ENCODE measurements around the gene CFAP61.

The CFAP61 gene

DNA sequence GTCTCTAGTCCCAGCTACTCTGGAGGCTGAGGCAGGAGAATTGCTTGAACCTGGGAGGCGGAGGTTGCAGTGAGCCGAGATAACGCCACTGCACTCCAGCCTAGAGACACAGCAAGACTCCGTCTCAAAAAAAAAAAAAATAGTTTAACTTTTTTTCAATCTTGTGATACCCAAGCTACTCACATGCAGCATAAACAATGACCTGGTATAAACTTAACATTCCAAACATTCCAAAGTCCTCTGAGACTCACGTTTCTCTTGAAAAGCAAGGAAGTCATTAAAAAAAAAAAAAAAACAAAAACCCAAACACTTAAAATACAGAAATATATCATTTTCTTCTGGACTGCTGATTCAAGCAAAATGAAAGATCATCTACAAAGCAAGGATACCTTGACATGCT lies 14.4 kb upstream of the CFAP61 start:
- no peak for DNase-seq

DNA sequence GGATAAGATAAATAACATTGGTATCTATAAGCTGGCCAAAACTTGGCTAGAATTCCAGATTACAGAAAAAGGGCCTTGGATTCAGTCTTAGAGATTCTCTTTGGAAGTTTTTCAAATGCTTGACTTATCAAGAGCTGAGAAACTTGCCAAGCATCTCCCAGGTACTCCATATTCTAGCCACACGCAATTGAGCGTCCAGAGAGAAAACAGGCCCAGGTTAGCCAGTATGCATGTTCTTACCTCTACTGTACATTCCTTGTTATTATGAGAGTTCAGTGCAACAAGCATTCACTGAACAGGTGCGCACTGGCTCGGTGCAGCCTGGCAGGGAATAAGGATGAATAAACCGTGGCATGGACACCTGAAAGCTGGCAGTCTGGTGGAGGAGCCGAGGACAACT lies 13.7 kb upstream of the CFAP61 start:
- DNase-seq, result no peak

DNA sequence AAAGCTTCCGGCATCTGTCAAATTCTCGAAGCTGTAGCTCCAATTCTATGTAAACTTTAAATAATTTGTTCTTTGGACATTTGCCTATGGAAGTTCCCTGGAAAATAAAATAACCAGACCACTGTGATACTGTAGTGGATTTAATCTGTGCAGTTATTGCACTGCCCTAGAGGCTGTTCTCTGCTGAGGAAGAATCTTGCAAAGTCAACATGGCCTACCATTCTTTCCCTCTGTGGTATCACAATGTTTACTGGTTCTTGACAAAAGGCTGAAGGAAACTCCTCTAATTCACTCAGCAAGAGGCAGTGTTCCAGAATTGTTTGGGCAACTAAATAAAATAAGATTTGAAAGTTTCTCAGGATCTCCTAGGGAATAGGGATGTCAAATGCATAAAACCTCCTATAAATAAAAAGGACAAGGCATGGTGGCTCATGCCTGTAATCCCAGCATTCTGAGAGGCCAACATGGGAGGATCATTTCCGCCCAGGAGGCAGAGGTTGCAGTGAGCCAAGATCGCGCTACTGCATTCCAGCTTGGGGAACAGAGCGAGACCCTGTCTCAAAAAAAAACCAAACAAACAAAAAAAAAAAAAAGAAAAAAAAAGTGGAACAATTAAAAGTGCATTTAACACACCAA lies 12.5 kb upstream of the CFAP61 start:
- no peak for DNase-seq

DNA sequence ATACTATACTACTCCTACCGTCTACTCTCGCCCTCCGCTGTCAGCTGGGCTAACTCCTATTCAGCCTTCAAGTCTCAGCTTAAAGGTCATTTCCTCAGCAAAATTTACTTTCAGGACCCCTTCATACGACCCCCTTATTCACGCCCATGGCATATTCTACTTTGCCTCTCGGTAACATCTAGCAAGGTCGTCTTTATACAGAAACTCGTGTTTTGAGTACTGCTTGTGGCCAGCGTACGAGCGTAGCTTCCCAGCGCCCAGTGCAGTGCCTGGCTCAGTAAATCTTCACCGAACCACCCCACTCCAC lies 612 bp upstream of the CFAP61 start:
- no peak for DNase-seq

DNA sequence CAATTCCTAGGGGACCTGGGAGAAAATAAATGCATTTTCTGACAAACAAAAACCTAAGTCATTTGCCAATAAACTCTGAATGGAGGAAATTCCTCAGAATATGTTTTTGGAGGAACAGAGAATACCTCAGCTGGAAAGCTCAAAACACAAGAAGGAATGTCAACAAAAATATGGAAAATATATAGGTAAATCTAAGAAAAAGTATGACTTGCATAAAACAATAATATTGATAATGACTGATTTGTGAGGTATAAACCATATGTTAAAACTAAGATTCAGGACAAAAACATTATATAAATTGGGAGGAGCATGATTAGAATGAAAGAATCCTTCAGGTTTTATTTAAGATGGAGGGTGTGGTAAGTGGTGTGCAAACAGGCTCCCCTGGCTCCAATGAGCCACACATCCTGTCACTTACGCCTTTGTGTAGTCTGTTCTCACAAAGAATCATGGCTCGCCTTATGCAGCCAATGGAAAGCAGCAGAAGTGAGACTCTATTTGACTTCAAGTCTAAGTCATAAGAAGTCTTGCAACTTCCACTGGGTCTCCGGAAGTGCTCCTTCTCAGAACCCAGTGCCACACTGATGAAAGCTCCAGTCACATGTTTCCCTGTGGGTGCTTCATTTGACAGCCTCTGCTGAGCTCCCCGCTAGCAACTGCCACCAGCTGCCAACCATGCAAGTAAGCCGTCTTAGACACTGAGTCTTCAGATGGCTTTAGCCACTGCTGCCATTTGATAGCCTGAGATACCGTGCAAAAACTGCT lies 8.1 kb downstream of the CFAP61 start:
- DNase-seq, result no peak

DNA sequence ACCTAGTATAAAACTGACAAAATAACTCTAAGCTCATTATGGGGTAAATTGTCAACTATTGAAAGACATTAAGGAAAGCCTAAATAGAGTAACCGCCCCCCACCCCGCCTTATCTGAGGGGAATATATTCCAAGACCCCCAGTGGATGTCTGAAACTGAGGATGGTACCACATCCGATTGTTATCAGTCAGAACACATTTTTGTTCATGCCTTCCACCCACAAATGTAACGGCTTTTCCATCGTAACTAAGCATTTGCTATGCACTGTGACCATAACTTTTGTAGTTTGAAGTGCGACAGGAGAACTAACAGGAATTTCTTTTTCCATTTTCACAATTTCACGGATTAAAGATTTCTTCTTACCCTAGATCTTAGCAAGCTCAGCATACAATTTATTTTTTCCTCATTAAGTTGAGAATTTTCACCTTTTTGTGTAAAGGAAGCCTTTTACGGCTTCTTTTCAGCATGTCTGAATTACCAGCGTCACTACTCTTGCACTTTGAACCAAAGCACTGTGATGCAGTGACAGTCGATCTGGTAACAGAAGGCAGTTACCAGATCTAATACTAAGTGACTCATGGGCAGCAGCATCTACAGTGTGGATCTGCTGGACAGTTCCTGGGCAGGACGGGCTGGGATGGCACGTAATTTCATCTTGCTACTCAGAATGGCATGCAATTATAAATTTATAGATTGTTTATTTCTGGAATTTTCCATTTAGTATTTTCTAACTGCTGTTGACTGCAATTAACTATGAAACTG lies 11.8 kb downstream of the CFAP61 start:
- DNase-seq, result no peak

DNA sequence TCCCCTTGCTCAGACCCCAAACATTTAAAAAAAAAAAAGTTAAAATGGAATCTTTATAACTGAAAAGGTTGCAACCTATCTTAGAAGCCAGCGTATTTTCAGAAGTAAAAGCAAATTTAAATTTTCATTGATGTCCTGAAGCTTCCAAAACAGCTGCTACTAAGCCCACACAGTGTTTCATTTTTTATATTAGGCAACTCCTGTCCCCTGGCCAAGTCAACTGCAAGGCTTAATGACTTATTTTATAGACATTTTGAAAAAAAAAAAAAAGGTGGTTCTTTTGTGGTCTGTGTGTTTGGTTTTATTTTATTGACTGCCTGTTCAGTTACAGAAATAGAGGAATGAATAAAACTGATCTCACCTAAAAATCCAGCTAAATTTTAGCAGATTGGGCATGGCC lies 13.0 kb downstream of the CFAP61 start:
- no peak for DNase-seq

DNA sequence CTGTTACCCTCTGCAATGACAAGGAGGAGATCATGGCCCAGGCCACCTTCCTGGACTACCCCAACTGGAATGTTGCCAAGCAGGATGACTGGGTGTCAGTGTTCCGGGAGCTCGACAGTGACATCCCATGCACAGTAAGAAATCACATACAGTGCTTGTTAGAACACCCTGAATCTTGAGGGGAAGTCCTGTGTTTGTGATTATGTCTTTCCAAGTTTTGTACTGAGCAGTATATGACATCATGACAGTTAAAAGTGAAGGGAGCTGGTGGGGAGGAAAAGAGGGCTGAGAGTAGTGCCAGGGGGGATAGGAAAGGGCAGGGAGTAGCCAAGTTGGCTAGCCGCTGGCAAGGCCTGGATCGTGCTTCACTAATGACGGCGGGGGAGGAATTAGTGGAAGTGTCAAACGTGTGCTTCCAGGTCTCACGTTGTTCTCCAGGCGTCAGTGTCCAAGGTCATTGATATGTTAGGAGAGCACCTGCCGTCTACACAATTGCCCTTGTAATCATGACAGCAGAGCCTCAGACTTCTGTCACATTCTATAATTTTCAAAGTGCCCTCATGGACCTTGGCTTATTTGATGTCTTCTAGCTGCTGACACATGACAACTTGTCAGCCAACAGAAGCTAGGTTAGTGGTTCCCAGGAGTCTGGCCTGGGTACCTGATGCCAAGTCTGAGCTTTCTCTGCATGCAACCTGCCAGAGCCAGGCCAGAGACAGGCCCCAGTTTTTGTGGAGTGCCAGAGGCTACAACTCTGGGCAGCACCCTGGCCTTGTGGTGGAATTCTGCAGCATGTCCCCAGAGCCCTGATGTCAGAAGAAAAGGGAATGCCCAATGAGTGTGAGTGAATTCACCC lies 18.8 kb downstream of the CFAP61 start:
- DNase-seq, result no peak

DNA sequence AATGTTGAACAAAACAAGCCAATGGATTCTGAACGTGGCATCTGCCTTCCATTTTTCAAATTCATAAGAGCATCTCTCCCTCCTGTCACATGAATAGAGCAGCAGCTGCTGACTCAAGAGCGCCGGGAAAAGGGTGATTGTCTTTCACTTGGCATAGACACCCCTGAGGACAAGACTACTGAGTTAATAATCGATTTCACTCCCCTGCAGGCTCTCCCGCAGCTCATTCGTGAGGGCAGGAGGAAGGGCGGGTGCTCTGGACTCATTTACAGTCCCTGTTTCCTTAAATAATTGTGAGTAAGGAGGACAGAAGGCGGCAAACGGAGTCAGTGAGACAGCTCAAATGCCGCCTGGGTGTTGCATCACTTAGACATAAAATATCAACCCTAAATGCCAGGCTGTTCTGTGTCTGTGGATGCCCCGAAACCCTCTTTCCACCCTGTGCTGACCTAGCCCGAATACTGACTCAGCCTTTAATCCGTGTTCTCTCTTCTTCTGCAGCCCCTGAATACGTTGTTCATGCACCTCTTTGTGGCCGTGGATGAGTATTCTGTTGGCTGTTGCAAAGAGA lies 21.6 kb downstream of the CFAP61 start:
- no peak for DNase-seq

DNA sequence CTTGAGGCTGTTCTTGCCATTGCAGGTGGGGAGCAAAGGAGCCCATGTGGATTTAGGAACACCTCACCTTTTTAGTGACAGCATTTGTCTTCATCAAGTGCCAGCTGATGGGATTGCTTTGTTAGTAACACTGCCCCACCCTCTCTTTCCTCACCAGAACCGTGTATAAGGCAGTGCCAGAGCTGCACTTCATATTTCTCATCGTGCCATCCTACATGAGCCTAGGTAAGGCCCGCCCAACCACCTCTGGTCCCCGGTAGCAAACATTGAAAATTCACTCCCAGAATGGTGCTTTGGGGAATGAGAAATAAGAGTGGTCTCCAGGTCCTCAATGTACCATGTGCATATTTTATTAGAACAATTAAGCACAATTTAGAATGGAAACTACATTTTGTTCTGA lies 22.7 kb downstream of the CFAP61 start:
- no peak for DNase-seq

DNA sequence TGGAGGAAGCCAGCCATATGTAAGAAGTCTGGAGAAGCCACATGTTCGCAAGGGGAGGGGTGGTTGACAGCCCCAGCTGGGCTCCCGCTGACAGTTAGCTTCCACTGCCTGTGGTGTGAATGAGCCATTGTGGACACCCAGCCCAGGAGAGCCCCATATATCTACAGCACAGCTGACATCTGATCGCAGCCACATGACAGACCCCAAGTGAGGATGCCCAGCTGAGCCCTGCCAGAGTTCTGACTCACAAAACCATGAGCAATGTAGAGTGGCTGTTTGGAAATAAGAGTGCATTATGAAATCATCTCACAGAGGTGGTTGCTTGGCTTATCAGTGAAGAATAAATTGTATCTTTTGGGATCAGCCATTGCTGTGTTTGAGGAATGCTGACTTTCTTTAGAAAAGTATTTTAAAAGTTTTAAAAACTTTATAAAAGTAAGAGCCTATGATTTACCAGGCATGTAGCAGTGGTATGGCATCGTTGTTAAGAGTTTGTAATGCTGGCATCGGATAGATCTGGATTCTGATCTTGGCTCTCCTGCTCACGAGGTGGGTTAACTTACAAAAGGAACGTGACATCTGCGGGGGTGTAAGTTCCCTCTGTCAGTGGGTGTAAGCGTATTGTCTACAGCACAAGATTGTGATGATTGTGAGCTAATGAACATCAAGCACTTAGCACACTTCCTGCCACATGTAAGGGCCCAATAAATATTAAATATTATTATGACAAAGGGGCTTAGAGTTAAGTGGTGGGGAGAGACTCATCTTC lies 24.1 kb downstream of the CFAP61 start:
- no peak for DNase-seq

DNA sequence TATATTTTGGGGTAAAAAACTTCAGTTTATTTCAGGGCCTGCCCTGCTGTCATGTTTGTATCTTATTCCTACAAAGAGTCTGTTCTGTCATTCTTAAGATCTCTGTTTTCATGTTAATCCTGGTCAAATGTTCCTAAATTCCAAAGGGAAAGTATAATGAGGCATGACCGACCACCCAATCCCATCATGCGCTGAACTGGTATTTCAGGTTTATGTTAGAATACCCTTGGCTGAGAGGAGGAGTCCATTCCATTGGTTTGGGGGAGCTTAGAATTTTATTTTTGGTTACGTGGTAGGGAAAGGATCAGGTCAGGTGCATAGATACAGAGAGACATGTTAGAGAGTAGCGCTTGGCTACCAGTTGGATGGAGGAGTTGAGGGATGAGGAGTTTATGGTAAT lies 25.7 kb downstream of the CFAP61 start:
- no peak for DNase-seq

DNA sequence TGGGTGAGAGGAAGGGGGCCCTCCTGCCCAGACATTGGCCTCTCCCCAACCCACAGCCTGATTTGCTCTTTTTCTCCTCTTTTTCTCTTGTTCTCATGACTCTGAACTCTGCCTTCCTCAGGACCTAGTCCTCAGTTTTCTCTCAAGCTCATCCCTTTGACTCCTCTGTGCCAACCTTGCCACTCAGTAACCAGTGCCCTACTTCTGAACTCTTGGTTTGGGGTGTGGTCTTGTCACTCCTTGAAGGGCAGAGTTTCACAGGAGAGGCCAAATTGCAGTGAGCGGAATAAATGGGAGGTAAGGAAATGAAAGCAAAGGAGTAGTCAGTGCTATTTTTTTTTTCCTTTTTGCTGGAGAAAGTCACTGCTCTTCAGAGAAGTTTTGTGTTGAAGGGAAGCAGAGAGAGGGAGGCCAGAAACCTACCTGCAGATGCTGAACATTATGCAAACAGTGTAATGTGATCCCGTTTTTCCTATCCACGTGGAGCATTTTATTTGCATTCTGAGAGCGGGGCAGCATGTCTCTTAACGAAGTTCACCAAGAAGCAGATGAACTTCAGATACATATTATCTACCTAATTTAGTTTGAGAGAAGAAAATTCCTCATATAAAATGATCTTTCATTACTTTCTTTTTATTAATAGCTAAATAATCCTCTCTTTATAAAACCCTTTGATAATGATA lies 26.9 kb downstream of the CFAP61 start:
- peak; percentile 32 for DNase-seq

DNA sequence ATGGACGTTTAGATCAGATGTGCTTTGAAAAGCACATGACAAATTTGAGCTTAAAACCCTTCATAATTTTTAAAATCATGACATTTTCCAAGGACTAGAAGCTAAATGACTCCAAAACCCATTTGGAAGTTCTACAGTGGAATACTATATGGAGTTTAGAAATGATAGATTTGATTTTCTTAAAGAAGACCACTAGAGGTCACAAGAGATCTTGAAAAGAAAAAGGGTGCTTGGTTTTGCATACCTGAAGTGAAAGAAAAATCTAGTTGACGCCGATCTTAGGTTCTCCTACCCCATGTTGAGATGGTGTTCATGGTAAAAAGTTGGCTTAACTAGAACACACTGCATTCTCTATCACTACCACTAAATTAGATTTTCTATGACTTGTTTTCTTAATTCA lies 31.5 kb downstream of the CFAP61 start:
- DNase-seq, result peak; percentile 90

DNA sequence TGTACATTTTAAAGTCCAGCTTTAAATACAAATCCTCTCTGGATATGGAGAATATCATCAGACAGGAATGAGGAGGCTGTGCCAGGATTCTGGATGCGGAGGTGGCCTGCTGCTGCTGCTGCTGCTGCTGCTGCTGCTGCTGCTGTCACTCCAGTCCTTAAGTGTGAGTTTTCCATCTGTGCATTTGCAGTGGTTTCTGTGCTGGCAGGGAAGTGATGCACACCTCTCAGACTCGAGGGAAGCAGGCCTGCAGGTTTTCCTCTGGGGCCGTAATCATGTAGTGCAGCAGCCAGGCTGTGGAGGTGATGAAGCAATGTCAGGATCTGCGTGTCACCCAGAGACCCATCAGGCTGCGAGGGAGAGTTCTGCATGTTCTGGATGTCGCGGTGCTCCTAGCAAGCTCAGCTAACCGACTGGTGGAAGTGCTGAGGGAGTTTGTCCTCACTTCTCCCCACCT lies 32.0 kb downstream of the CFAP61 start:
- DNase-seq, result peak; percentile 58

DNA sequence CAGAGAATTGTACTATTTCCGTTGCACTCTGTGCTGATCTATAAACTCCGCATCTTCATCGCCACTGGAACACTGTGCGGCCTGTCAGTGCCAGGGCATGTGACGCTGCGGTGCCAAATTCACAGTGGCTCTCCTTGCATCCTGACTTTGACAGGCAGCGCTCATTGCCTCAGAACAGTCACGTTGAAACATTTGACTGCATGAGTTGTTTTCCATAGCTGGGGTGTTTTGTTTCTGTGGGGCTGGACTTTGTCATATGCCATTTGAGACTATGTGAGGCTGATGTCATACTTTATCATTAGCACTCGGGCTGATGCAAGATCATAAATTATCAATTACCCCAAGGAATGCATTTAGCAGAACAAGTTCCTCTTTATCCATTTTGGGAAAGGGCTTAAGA lies 32.7 kb downstream of the CFAP61 start:
- DNase-seq, result no peak

DNA sequence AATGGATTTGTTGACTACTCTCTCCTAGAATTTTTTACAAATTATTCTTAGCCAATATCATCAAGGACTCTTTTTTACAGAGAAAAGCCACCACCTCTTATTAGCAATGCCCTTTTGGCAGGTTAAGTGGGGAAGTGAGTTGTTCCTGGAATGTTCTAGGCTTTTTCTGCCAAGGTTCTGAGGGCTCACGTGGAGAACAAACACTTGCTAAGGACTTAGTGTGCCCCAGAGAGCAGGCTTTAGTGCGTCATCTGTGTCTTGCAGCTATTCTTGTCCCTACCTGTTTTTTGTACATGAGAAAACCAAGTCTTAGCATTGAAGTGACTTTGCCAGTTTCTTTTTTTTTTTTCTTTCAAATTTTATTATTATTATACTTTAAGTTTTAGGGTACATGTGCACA lies 33.5 kb downstream of the CFAP61 start:
- no peak for DNase-seq

DNA sequence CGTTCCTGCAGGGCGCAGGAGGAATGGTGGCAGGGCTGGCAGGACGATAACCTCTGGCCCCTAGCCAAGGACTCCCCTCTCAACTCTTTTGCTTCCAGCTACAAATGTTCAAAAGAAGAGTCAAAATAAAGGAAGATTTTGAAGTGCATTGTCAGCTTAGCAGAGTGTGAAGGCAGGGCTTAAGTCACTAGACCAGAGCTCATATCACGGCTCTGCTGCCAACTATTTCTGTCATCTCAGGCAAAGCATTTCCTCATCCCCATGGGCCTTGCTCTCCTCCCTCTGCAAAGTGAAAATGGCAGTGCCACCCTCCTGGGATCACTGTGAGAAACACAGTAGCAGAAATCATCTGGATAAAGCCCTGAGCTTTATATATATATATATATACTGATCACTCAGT lies 36.7 kb downstream of the CFAP61 start:
- DNase-seq, result no peak

DNA sequence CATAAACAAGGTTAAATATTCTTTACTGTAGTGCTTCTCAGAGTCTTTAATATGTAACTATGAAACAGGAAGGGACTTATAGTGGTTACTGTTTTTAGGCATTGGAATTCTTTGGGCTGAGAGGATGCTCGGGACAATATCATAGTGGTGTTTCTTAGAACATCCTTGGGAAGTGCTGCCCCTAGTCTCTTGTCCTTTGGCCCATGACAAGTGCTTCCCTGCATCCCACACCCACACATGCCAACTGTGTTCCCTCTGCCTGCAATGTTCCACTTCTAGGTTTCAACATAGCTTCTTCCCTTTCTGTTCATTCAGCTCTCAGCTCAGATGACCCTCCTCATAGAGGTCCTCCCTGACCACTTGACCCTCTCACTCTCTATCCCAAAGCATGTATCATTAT lies 37.6 kb downstream of the CFAP61 start:
- DNase-seq, result no peak

DNA sequence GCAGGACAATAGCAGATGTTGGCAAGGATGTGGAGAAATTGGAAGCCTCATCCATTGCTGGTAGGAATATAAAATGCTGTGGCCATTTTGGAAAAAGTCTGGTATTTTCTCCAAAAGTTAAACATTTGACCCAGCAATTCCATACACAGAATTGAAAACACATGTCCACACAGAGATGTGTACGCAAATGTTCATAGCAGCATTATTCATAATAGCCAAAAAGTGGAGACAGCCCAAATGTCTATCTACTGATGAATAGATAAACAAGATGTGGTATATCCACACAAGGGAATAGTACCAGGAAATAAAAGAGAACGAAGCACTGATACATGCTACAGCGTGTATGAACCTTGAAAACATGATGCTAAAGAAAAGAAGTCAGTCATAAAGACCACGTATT lies 40.5 kb downstream of the CFAP61 start:
- DNase-seq, result no peak

DNA sequence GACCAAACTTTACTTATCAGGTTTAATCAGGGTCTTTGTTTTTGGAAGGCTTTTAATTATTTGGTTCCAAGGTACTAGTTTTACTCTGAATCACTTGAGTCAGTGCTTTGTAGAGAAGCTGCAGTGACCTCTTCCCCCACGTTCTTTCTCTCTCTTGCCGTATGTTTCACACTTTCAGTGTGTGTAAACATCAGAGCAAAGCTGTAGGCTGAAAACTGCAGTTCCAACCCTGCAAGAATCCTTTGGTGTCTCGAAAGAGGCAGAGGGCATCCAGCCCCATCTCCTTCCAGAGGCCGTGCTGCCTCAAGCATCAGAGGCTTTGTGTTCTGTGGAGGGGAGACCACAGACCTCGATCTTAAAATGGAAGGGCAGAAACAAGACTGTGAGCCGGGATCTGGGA lies 42.1 kb downstream of the CFAP61 start:
- DNase-seq, result no peak

Data from DMS 273 treated with DMSO at 0.1 percent for 48 hours (cell line).